ENCODE data around the gene FAM72B. TPM values are rescaled to one million over a fixed set of nuclear protein-coding genes. Genes with fewer than 3 reads are reported as not detected.
"Not testable (repeated sequence)": the region's sequence is repeated elsewhere in the genome, so short reads cannot be mapped to it uniquely, and the experiment has no call there.

The FAM72B gene
- total RNA-seq, 2 donors from 2014 or later = 0.59 TPM; not detected in 1

- H3K27me3 ChIP-seq; H3K4me3 ChIP-seq; H3K4me1 ChIP-seq; H3K36me3 ChIP-seq; H3K27ac ChIP-seq; DNase-seq (ENCODE audit: low spot score); H3K9me3 ChIP-seq: not testable (repeated sequence)
Measured at GRCh38 chr1:121208375-121208774, 24.2 kb upstream of the FAM72B start.

- H3K4me1 ChIP-seq; H3K27ac ChIP-seq; H3K4me3 ChIP-seq; H3K9me3 ChIP-seq; DNase-seq (ENCODE audit: low spot score); H3K27me3 ChIP-seq; H3K36me3 ChIP-seq: not testable (repeated sequence)
Measured at GRCh38 chr1:121207328-121207727, 23.2 kb upstream of the FAM72B start.

GRCh38 chr1:121205786-121206711 is 21.9 kb upstream of the FAM72B start:
- H3K4me3 ChIP-seq; H3K27me3 ChIP-seq; H3K4me1 ChIP-seq; H3K27ac ChIP-seq; H3K36me3 ChIP-seq; DNase-seq (ENCODE audit: low spot score); H3K9me3 ChIP-seq: not testable (repeated sequence)

- not testable (repeated sequence) for H3K27ac ChIP-seq; H3K4me1 ChIP-seq; DNase-seq (ENCODE audit: low spot score); H3K27me3 ChIP-seq; H3K9me3 ChIP-seq; H3K36me3 ChIP-seq; H3K4me3 ChIP-seq
Measured at GRCh38 chr1:121202986-121203385, 18.8 kb upstream of the FAM72B start.

- DNase-seq (ENCODE audit: low spot score); H3K27me3 ChIP-seq; H3K36me3 ChIP-seq; H3K4me3 ChIP-seq; H3K27ac ChIP-seq; H3K9me3 ChIP-seq; H3K4me1 ChIP-seq: not testable (repeated sequence)
Measured at GRCh38 chr1:121200985-121201981, 17.1 kb upstream of the FAM72B start.

- DNase-seq (ENCODE audit: low spot score); H3K27me3 ChIP-seq; H3K27ac ChIP-seq; H3K4me1 ChIP-seq; H3K4me3 ChIP-seq; H3K36me3 ChIP-seq; H3K9me3 ChIP-seq: not testable (repeated sequence)
Measured at GRCh38 chr1:121200232-121200631, 16.1 kb upstream of the FAM72B start.

GRCh38 chr1:121199763-121200162 is 15.6 kb upstream of the FAM72B start:
- H3K27me3 ChIP-seq; H3K4me1 ChIP-seq; H3K36me3 ChIP-seq; H3K27ac ChIP-seq; H3K9me3 ChIP-seq; H3K4me3 ChIP-seq; DNase-seq (ENCODE audit: low spot score): not testable (repeated sequence)

- not testable (repeated sequence) for H3K4me3 ChIP-seq; H3K27ac ChIP-seq; H3K9me3 ChIP-seq; DNase-seq (ENCODE audit: low spot score); H3K36me3 ChIP-seq; H3K4me1 ChIP-seq; H3K27me3 ChIP-seq
Measured at GRCh38 chr1:121197095-121197882, 13.1 kb upstream of the FAM72B start.

GRCh38 chr1:121192512-121192911 is 8.4 kb upstream of the FAM72B start:
- H3K4me3 ChIP-seq; H3K4me1 ChIP-seq; DNase-seq (ENCODE audit: low spot score); H3K27me3 ChIP-seq; H3K36me3 ChIP-seq; H3K9me3 ChIP-seq; H3K27ac ChIP-seq: not testable (repeated sequence)

GRCh38 chr1:121187914-121188313 is 3.8 kb upstream of the FAM72B start:
- not testable (repeated sequence) for H3K4me3 ChIP-seq, H3K9me3 ChIP-seq

GRCh38 chr1:121186191-121186590 is 2.1 kb upstream of the FAM72B start:
- DNase-seq (ENCODE audit: low spot score); H3K9me3 ChIP-seq; H3K36me3 ChIP-seq; H3K27me3 ChIP-seq; H3K4me1 ChIP-seq: not testable (repeated sequence)
- H3K27ac ChIP-seq = peak overlapping the region in 1 of 2 donors; percentile 48
- peak overlapping the region in 1 of 2 donors; percentile 30 for H3K4me3 ChIP-seq

More at GRCh38 chr1:121187914-121188313, 3.8 kb upstream of the FAM72B start:
- H3K27me3 ChIP-seq; H3K4me1 ChIP-seq; H3K36me3 ChIP-seq; DNase-seq (ENCODE audit: low spot score); H3K27ac ChIP-seq: not testable (repeated sequence)

- Histone ChIP-seq H3K4me3 (peak overlapping the region; percentile 48 to 51), H3K27ac (peak overlapping the region; percentile 66 to 77)
- H3K9me3 ChIP-seq; H3K4me1 ChIP-seq; H3K36me3 ChIP-seq; H3K27me3 ChIP-seq; DNase-seq (ENCODE audit: low spot score): not testable (repeated sequence)
Measured at GRCh38 chr1:121185140-121185708, 1.1 kb upstream of the FAM72B start.

- not testable (repeated sequence) for DNase-seq (ENCODE audit: low spot score)
Measured at GRCh38 chr1:121183867-121184266, 273 bp downstream of the FAM72B start.

GRCh38 chr1:121178197-121178596 is 5.9 kb downstream of the FAM72B start:
- not testable (repeated sequence) for H3K27me3 ChIP-seq; H3K9me3 ChIP-seq; H3K27ac ChIP-seq; H3K36me3 ChIP-seq; H3K4me1 ChIP-seq; H3K4me3 ChIP-seq; DNase-seq (ENCODE audit: low spot score)

More at GRCh38 chr1:121183867-121184266, 273 bp downstream of the FAM72B start:
- not testable (repeated sequence) for H3K4me1 ChIP-seq, H3K27me3 ChIP-seq, H3K9me3 ChIP-seq, H3K27ac ChIP-seq, H3K36me3 ChIP-seq
- peak overlapping the region; percentile 25 to 46 for H3K4me3 ChIP-seq
